ENCODE results near the gene EPHB6.

Gene EPHB6

GRCh38 chr7:142876991-142877910 lies 22.4 kb downstream of the EPHB6 start:
- DNase-seq (ENCODE audit: low read depth), result no peak

- peak; percentile 27 for DNase-seq (ENCODE audit: low read depth)
Observed at GRCh38 chr7:142878315-142878714, 23.4 kb downstream of the EPHB6 start.

GRCh38 chr7:142879060-142879459 lies 24.2 kb downstream of the EPHB6 start:
- DNase-seq (ENCODE audit: low read depth), result no peak

GRCh38 chr7:142880876-142881505 lies 26.1 kb downstream of the EPHB6 start:
- DNase-seq (ENCODE audit: low read depth), result peak; percentile 24

GRCh38 chr7:142881586-142882337 lies 26.9 kb downstream of the EPHB6 start:
- no peak for DNase-seq (ENCODE audit: low read depth)

GRCh38 chr7:142882338-142882678 lies 27.4 kb downstream of the EPHB6 start:
- no peak for DNase-seq (ENCODE audit: low read depth)

GRCh38 chr7:142883145-142883544 lies 28.3 kb downstream of the EPHB6 start:
- no peak for DNase-seq (ENCODE audit: low read depth)

GRCh38 chr7:142883571-142884285 lies 28.9 kb downstream of the EPHB6 start:
- DNase-seq (ENCODE audit: low read depth), result no peak

GRCh38 chr7:142884286-142884640 lies 29.4 kb downstream of the EPHB6 start:
- no peak for DNase-seq (ENCODE audit: low read depth)

- no peak for DNase-seq (ENCODE audit: low read depth)
Observed at GRCh38 chr7:142885311-142886230, 30.7 kb downstream of the EPHB6 start, which contains the start of gene TRPV6. Gene TRPV6, minus strand, starts transcription at chr7:142885745.

GRCh38 chr7:142886866-142887265 lies 32.0 kb downstream of the EPHB6 start:
- no peak for DNase-seq (ENCODE audit: low read depth)

- DNase-seq (ENCODE audit: low read depth), result no peak
Observed at GRCh38 chr7:142887282-142888015, 32.6 kb downstream of the EPHB6 start.

GRCh38 chr7:142889816-142890215 lies 34.9 kb downstream of the EPHB6 start:
- no peak for DNase-seq (ENCODE audit: low read depth)

GRCh38 chr7:142890874-142891485 lies 36.1 kb downstream of the EPHB6 start:
- no peak for DNase-seq (ENCODE audit: low read depth)

- no peak for DNase-seq (ENCODE audit: low read depth)
Observed at GRCh38 chr7:142891490-142892082, 36.7 kb downstream of the EPHB6 start.

GRCh38 chr7:142892951-142893350 lies 38.1 kb downstream of the EPHB6 start:
- DNase-seq (ENCODE audit: low read depth), result no peak

- DNase-seq (ENCODE audit: low read depth), result no peak
Observed at GRCh38 chr7:142894112-142894984, 39.5 kb downstream of the EPHB6 start.

GRCh38 chr7:142894985-142895593 lies 40.2 kb downstream of the EPHB6 start:
- no peak for DNase-seq (ENCODE audit: low read depth)
